ENCODE measurements around the gene TM9SF4. TPM values are rescaled to one million over a fixed set of nuclear protein-coding genes. Genes with fewer than 3 reads are reported as not detected.

Gene TM9SF4
- polyA plus RNA-seq, 1 experiment = 101 TPM

DNA sequence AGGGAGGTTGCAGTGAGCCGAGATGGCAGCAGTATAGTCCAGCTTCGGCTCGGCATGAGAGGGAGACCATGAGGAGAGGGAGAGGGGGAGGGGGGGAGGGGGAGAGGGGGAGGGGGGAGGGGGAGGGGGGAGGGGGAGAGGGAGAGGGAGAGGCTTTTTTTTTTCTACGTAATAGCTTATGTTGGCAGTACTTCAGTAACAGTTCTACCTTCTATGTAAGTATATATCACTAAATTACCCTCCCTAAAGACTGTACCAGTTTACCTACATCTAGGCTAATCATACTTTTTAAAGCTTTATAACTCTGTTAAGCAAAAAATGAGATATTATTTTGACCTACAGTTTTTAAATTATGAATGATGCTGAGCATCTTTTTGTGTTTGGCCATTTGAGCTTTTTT is 13.6 kb downstream of the TM9SF4 start:
- no peak for DNase-seq (ENCODE audit: low read depth)
- Histone ChIP-seq H3K4me3 (ENCODE audit: low read depth, low read length) (no peak overlapping the region), H3K27me3 (ENCODE audit: control insufficient read depth, insufficient read depth, low read length) (no peaks in the 10 kb centered on the region), H3K36me3 (ENCODE audit: control insufficient read depth, insufficient read depth, low read length) (peaks cover 2% of the 10 kb centered on the region; the same call in 1 of the 2 replicates)
- TF ChIP-seq, protein P1, sequence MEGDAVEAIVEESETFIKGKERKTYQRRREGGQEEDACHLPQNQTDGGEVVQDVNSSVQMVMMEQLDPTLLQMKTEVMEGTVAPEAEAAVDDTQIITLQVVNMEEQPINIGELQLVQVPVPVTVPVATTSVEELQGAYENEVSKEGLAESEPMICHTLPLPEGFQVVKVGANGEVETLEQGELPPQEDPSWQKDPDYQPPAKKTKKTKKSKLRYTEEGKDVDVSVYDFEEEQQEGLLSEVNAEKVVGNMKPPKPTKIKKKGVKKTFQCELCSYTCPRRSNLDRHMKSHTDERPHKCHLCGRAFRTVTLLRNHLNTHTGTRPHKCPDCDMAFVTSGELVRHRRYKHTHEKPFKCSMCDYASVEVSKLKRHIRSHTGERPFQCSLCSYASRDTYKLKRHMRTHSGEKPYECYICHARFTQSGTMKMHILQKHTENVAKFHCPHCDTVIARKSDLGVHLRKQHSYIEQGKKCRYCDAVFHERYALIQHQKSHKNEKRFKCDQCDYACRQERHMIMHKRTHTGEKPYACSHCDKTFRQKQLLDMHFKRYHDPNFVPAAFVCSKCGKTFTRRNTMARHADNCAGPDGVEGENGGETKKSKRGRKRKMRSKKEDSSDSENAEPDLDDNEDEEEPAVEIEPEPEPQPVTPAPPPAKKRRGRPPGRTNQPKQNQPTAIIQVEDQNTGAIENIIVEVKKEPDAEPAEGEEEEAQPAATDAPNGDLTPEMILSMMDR (IDR thresholded peaks at IDR 0.05; ENCODE audit: insufficient read depth, low read depth, low read length) = no peak
- ChIA-PET POLR2A (no interaction called here), CTCF (no interaction called here)

DNA sequence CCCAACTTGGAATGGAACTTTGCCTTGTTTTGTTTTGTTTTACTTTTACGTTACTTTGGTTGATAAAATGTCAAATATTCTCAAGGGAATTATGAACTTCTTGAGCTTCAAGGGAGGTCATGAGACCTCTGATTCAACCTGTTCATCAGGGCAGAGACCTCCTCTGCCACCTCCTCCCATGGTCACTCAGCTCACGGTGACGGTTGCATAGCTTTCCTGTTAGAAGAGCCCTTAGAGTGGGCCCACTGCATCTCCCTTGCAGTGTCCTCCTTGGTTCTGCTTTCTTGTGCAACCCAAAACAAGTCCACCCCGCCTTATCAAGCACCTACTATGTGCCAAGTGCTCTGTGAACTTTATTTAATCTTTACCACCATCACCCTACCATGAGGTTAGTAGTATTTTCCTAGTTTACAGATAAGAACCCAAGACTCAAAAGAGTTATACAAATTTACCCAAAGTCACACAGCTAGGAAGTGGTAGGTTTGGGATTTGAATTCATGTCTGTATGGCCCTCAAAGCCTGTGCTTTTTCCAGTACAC is 15.5 kb downstream of the TM9SF4 start:
- ChIA-PET POLR2A (no interaction called here), CTCF (interaction anchor here (1.3 kb wide), 1 partner anchor 15 kb away, joined by 3 read pairs; no protein-coding TSS in a partner anchor)
- Histone ChIP-seq H3K27me3 (ENCODE audit: control insufficient read depth, insufficient read depth, low read length) (no peaks in the 10 kb centered on the region), H3K4me3 (ENCODE audit: low read depth, low read length) (no peak overlapping the region), H3K36me3 (ENCODE audit: control insufficient read depth, insufficient read depth, low read length) (peaks cover 2% of the 10 kb centered on the region; the same call in 1 of the 2 replicates)
- TF ChIP-seq, protein P1 (IDR thresholded peaks at IDR 0.05; ENCODE audit: insufficient read depth, low read depth, low read length) = no peak
- no peak for DNase-seq (ENCODE audit: low read depth)

DNA sequence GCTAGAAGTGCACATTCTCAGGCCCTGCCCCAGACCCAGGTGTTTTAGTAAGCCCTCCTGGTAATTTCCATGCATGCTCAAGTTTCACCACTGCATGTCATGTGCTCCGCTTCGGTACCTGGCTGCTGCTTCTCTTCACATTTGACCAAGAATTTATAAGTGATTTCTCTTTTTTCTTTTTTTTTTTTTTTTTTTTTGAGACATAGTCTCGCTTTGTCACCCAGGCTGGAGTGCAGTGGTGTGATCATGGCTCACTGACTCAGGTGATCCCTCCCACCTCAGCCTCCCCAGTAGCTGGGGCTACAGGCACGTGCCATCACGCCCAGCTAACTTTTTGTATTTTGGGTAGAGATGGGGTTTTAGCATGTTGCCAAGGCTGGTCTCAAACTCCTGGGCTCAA is 16.0 kb downstream of the TM9SF4 start:
- Histone ChIP-seq H3K4me3 (ENCODE audit: low read depth, low read length) (no peak overlapping the region), H3K36me3 (ENCODE audit: control insufficient read depth, insufficient read depth, low read length) (peaks cover 2% of the 10 kb centered on the region; the same call in 1 of the 2 replicates), H3K27me3 (ENCODE audit: control insufficient read depth, insufficient read depth, low read length) (no peaks in the 10 kb centered on the region)
- DNase-seq (ENCODE audit: low read depth) = no peak
- TF ChIP-seq, protein P1 (IDR thresholded peaks at IDR 0.05; ENCODE audit: insufficient read depth, low read depth, low read length) = no peak
- ChIA-PET POLR2A (no interaction called here), CTCF (interaction anchor here (1.3 kb wide), 1 partner anchor 15 kb away, joined by 3 read pairs; no protein-coding TSS in a partner anchor)

DNA sequence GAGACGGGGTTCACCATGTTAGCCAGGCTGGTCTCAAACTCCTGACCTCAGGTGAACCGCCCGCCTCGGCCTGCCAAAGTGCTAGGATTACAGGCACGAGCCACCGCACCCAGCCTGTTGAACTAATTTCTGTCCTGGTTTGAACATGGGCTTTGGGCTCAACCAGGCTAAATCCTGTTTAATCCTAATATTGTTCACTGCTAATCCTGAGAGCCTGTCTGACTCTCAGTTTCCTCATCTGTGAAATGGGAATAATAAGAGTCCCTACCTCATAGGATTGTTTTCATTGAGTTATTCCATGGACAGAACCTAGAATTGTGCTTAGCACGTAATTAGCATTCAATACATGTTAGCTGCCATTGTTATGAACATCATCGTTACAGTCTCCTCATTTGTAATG is 17.4 kb downstream of the TM9SF4 start:
- H3K36me3 ChIP-seq (ENCODE audit: control insufficient read depth, insufficient read depth, low read length) = peaks cover 2% of the 10 kb centered on the region; the same call in 1 of the 2 replicates
- TF ChIP-seq, protein P1 (IDR thresholded peaks at IDR 0.05; ENCODE audit: insufficient read depth, low read depth, low read length) = no peak
- no peak overlapping the region for H3K4me3 ChIP-seq (ENCODE audit: low read depth, low read length)
- ChIA-PET CTCF (no interaction called here), POLR2A (no interaction called here)
- H3K27me3 ChIP-seq (ENCODE audit: control insufficient read depth, insufficient read depth, low read length) = no peaks in the 10 kb centered on the region
- no peak for DNase-seq (ENCODE audit: low read depth)

DNA sequence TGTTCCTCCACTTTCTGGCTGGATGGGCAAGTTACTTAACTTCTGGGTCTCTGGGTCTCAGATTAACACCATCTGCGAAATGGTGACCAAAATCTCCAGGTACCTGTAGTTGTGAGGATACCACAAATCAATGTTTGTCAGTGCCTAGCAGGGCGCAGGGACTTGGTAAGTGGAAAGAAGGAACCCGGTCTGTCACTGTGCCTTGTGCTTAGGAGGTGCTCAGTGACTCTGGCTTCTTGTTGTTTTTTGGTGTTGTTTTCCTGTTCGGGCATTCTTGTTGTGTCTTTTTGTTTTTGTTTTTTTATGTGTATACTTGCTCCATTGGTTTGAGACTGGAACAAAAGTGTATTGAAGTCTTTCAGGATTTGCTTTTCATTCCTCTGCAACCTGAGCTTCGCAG is 17.8 kb downstream of the TM9SF4 start:
- Histone ChIP-seq H3K36me3 (ENCODE audit: control insufficient read depth, insufficient read depth, low read length) (peaks cover 2% of the 10 kb centered on the region; the same call in 1 of the 2 replicates), H3K27me3 (ENCODE audit: control insufficient read depth, insufficient read depth, low read length) (no peaks in the 10 kb centered on the region), H3K4me3 (ENCODE audit: low read depth, low read length) (no peak overlapping the region)
- ChIA-PET POLR2A (no interaction called here), CTCF (interaction anchor here (0.8 kb wide), 1 partner anchor 10 kb away, joined by 4 read pairs; no protein-coding TSS in a partner anchor)
- DNase-seq (ENCODE audit: low read depth) = no peak
- TF ChIP-seq, protein P1 (IDR thresholded peaks at IDR 0.05; ENCODE audit: insufficient read depth, low read depth, low read length) = no peak

Data from BJ (cell line).